ENCODE measurements around the gene TSC22D4.
"Not testable (repeated sequence)": the region's sequence is repeated elsewhere in the genome, so short reads cannot be mapped to it uniquely, and the experiment has no call there.

Gene TSC22D4

DNA sequence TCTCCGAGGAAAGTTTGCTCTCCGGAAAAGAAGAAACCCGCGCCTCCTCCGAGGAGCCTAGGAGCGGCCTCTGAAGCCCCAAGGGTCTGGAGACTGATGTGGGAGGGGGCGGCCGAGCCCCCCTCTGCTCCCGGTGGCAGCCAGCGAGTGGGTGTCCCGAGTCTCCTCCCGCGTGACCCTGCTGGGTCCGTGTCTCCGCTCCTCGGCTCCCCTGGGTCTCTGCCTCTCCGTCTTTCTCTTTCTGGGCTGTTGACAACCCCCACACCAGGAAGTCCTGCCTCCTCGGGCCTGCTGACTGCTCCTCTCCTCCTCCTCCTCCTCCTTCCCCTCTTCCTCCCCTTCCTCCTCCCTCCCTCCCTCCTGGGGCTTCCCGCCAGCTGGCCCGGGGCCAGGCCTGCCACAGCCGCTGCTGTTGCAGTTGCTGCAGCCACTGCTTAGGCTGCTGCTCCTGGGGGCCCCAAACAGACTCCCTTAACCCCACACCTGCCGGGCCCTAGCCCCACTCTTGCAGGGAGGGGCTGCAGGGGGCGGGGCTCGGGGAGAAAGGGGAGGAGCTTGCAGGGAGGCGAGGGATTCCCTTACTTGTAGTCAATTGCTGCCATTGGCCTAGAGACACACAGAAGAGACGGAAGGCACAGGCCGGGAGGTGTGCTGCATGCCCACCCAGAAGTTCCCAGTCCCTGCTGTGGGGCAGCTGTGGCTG is at the start of gene TSC22D4:
Gene TSC22D4, minus strand, starts transcription at position 257 of the 703 bp plus-strand sequence. CDS start 1,176 bp downstream, outside the sequence.
- in situ Hi-C loops (cut with HindIII; ENCODE audit: low pct_unique_long_range_greater_than_20kb, low sequenced_read_pairs), result no loop called here
- peak; percentile 91 to 92 for DNase-seq (ENCODE audit: low read depth in 1 of 2, low spot score in 1 of 2)
- TF ChIP-seq JUND (IDR thresholded peaks at IDR 0.05; ENCODE audit: low read depth), result no peak

DNA sequence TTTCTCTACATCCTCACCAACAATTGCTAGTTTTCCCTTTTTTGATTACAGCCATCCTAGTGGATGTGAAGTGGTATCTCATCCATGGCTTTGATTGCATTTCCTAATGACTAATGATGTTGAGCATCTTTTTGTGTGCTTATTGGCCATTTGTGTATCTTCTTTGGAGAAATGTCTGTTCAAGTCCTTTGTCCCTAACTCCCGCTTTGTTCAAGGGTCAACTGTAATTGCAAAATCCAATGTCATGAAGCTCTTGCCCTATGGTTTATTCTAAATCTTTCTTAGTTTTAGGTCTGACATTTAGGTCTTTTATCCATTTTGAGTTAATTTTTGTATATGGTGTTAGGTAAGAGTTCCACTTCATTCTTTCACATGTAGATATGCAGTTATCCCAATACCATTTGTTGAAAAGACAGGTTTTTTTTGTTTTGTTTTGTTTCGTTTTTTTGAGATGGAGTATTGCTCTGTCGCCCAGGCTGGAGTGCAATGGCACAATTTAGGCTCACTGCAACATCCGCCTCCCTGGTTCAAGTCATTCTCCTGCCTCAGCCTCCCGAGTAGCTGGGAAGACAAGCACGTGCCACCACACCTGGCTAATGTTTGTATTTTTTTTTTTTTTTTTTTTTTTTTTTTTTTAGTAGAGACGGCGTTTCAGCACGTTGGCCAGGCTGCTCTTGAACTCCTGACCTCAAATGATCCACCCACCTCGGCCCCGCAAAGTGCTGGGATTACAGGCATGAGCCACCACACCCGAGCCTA is 49.3 kb upstream of the TSC22D4 start:
- in situ Hi-C loops (cut with HindIII; ENCODE audit: low pct_unique_long_range_greater_than_20kb, low sequenced_read_pairs); DNase-seq (ENCODE audit: low read depth in 1 of 2, low spot score in 1 of 2): not testable (repeated sequence)

DNA sequence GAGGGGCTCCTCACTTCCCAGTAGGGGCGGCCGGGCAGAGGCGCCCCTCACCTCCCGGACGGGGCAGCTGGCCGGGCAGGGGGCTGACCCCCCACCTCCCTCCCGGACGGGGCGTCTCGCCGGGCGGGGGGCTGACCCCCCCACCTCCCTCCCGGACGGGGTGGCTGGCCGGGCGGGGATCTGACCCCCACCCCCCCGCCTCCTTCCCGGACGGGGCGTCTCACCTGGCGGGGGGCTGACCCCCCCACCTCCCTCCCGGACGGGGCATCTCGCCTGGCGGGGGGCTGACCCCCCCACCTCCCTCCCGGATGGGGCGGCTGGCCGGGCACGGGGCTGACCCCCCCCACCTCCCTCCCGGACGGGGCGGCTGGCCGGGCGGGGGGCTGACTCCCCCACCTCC is 44.2 kb upstream of the TSC22D4 start:
- in situ Hi-C loops (cut with HindIII; ENCODE audit: low pct_unique_long_range_greater_than_20kb, low sequenced_read_pairs); DNase-seq (ENCODE audit: low read depth in 1 of 2, low spot score in 1 of 2): not testable (repeated sequence)

DNA sequence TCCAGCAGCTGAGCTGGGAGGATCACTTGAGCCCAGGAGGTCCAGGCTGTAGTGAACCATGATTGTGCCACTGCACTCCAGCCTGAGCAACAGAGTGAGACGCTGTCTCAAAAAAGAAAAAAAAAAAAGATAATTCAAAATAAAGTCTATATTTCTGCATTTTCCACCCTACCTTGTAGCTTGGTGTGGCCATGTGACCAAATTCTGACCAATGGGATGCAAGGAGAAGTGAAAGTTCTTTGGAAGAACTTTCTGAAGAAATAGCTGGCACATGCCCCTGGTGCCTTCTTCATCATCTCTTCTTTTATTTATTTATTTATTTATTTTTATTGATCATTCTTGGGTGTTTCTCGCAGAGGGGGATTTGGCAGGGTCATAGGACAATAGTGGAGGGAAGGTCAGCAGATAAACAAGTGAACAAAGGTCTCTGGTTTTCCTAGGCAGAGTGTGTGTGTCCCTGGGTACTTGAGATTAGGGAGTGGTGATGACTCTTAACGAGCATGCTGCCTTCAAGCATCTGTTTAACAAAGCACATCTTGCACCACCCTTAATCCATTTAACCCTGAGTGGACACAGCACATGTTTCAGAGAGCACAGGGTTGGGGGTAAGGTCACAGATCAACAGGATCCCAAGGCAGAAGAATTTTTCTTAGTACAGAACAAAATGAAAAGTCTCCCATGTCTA is 43.0 kb upstream of the TSC22D4 start:
- in situ Hi-C loops (cut with HindIII; ENCODE audit: low pct_unique_long_range_greater_than_20kb, low sequenced_read_pairs); DNase-seq (ENCODE audit: low read depth in 1 of 2, low spot score in 1 of 2): not testable (repeated sequence)

DNA sequence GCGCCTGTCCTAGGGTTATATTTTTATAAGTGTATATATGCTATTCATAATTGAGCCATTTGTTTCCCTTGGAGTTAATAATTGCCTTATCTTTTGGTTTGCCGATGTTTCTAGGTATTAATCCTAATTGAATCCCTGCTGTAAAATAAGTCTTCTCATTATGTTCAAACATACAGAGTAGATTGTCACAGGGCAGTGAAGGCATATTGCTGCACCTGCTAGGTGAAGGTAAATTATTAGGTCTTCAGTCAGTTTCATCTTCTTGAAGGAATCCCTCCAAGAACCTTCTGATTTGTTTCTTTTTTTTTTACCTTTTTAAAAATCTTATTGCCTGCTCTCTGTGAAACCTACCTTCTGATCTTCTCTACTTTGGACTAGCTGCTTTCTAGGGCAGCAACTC is 42.1 kb upstream of the TSC22D4 start:
- no peak for TF ChIP-seq JUND (IDR thresholded peaks at IDR 0.05; ENCODE audit: low read depth)
- in situ Hi-C loops (cut with HindIII; ENCODE audit: low pct_unique_long_range_greater_than_20kb, low sequenced_read_pairs), result no loop called here
- no peak for DNase-seq (ENCODE audit: low read depth in 1 of 2, low spot score in 1 of 2)

GRCh38 chr7:100520138-100520537 is 41.1 kb upstream of the TSC22D4 start:
- no peak for TF ChIP-seq JUND (IDR thresholded peaks at IDR 0.05; ENCODE audit: low read depth)
- DNase-seq (ENCODE audit: low read depth in 1 of 2, low spot score in 1 of 2), result no peak
- in situ Hi-C loops (cut with HindIII; ENCODE audit: low pct_unique_long_range_greater_than_20kb, low sequenced_read_pairs), result no loop called here

DNA sequence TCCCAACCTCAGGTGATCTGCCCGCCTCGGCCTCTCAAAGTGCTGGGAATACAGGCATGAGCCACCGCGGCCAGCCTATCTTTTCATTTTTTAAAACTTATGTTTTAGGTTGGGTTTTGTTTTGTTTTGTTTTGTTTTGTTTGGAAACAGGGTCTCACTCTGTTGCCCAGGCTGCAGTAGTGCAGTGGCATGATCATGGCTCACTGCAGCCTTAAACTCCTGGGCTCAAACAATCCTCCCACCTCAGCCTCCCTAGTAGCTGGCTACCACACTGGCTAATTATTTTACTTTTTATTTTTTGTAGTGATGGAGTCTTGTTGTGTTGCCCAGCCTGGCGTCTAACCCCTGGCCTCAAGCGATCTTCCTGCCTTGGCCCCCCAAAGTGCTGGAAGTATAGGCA is 40.6 kb upstream of the TSC22D4 start:
- DNase-seq (ENCODE audit: low read depth in 1 of 2, low spot score in 1 of 2), result no peak
- in situ Hi-C loops (cut with HindIII; ENCODE audit: low pct_unique_long_range_greater_than_20kb, low sequenced_read_pairs), result no loop called here
- no peak for TF ChIP-seq JUND (IDR thresholded peaks at IDR 0.05; ENCODE audit: low read depth)

GRCh38 chr7:100517305-100517704 is 38.3 kb upstream of the TSC22D4 start:
- in situ Hi-C loops (cut with HindIII; ENCODE audit: low pct_unique_long_range_greater_than_20kb, low sequenced_read_pairs), result no loop called here
- no peak for DNase-seq (ENCODE audit: low read depth in 1 of 2, low spot score in 1 of 2)
- no peak for TF ChIP-seq JUND (IDR thresholded peaks at IDR 0.05; ENCODE audit: low read depth)

DNA sequence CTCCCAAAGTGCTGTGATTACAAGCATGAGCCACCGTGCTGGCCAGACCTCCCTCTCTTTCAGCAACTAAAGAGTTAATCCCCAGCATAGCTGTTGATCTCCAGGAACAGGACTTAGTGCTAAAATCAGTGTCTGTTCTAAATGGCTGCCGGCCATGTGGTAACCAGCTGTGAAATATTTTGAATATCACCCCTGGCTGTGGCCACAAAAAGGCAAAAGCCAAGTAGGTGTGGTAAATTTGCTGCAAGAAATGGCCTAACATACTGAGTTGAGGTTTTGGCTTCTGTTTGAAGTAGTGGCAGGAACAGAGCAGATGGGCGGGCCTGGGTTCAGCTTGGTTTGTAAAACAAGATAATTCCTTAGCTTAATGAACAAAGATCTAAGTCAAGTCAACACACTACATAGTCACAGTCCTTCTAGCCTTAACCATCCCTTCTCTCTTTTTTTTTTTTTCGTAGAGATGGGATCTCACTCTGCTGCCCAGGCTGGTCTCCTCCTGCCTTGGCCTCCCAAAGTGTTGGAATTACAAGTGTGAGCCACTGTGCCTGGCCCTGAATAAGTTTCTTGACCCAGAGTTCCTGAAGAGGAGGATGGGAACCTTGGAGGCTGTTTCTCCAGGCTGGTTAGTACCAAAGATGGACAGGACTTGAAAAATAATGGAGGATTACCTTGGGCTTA is 37.3 kb upstream of the TSC22D4 start:
- TF ChIP-seq JUND (IDR thresholded peaks at IDR 0.05; ENCODE audit: low read depth), result no peak
- DNase-seq (ENCODE audit: low read depth in 1 of 2, low spot score in 1 of 2), result peak in 1 of 2 experiments; percentile 16
- in situ Hi-C loops (cut with HindIII; ENCODE audit: low pct_unique_long_range_greater_than_20kb, low sequenced_read_pairs), result no loop called here

- TF ChIP-seq JUND (IDR thresholded peaks at IDR 0.05; ENCODE audit: low read depth), result no peak
- DNase-seq (ENCODE audit: low read depth in 1 of 2, low spot score in 1 of 2), result no peak
- in situ Hi-C loops (cut with HindIII; ENCODE audit: low pct_unique_long_range_greater_than_20kb, low sequenced_read_pairs), result no loop called here
Observed at GRCh38 chr7:100515072-100515532, 36.1 kb upstream of the TSC22D4 start.

GRCh38 chr7:100513212-100513810 is 34.3 kb upstream of the TSC22D4 start:
- in situ Hi-C loops (cut with HindIII; ENCODE audit: low pct_unique_long_range_greater_than_20kb, low sequenced_read_pairs), result no loop called here
- DNase-seq (ENCODE audit: low read depth in 1 of 2, low spot score in 1 of 2), result no peak
- TF ChIP-seq JUND (IDR thresholded peaks at IDR 0.05; ENCODE audit: low read depth), result no peak

All from T47D (cell line).